Ramos (cell line): ENCODE data around the gene COQ9.
"Not testable (repeated sequence)": the region's sequence is repeated elsewhere in the genome, so short reads cannot be mapped to it uniquely, and the experiment has no call there.

Source experiments
- in situ Hi-C: fragments of 300-500 bp; cut with MboI; formaldehyde crosslinking; loops from one replicate; pipeline ENCODE4 v1.14.3; 2022; ENCODE audit warnings: low sequenced_read_pairs; ENCODE audit not compliant: unreplicated experiment

Gene COQ9

GRCh38 chr16:57424583-57424982, 22.7 kb upstream of the COQ9 start:
- in situ Hi-C loops, result loop anchor here (5.0 kb wide), 1 partner anchor 93 kb away; no protein-coding TSS in a partner anchor

GRCh38 chr16:57426356-57426755, 20.9 kb upstream of the COQ9 start:
- in situ Hi-C loops, result no loop called here

GRCh38 chr16:57427307-57427706, 20.0 kb upstream of the COQ9 start:
- in situ Hi-C loops, result no loop called here

GRCh38 chr16:57427824-57428223, 19.5 kb upstream of the COQ9 start:
- in situ Hi-C loops, result no loop called here

GRCh38 chr16:57430955-57431354, 16.3 kb upstream of the COQ9 start:
- in situ Hi-C loops, result no loop called here

- in situ Hi-C loops, result no loop called here
Observed at GRCh38 chr16:57432505-57432904, 14.8 kb upstream of the COQ9 start.

GRCh38 chr16:57432989-57433388, 14.3 kb upstream of the COQ9 start:
- in situ Hi-C loops, result no loop called here

GRCh38 chr16:57434003-57434402, 13.3 kb upstream of the COQ9 start:
- in situ Hi-C loops, result no loop called here

GRCh38 chr16:57435838-57436237, 11.4 kb upstream of the COQ9 start:
- in situ Hi-C loops, result no loop called here

- in situ Hi-C loops, result not testable (repeated sequence)
Observed at GRCh38 chr16:57439947-57440346, 7.3 kb upstream of the COQ9 start.

- in situ Hi-C loops, result not testable (repeated sequence)
Observed at GRCh38 chr16:57440551-57440950, 6.7 kb upstream of the COQ9 start.

- in situ Hi-C loops, result no loop called here
Observed at GRCh38 chr16:57444711-57445110, 2.6 kb upstream of the COQ9 start.

GRCh38 chr16:57445510-57445909, 1.8 kb upstream of the COQ9 start:
- in situ Hi-C loops, result no loop called here

GRCh38 chr16:57446531-57447185, 621 bp upstream of the COQ9 start:
- in situ Hi-C loops, result no loop called here

GRCh38 chr16:57452021-57452420, 4.7 kb downstream of the COQ9 start:
- in situ Hi-C loops, result no loop called here

- in situ Hi-C loops, result no loop called here
Observed at GRCh38 chr16:57462209-57462977, 15.1 kb downstream of the COQ9 start, which contains the start of gene POLR2C. TSS of gene POLR2C (plus strand) at chr16:57462679. CDS start at chr16:57462725, 46 bp downstream.

- in situ Hi-C loops, result no loop called here
Observed at GRCh38 chr16:57462978-57463362, 15.7 kb downstream of the COQ9 start.

- in situ Hi-C loops, result no loop called here
Observed at GRCh38 chr16:57464523-57464922, 17.2 kb downstream of the COQ9 start.

- in situ Hi-C loops, result no loop called here
Observed at GRCh38 chr16:57468346-57468745, 21.1 kb downstream of the COQ9 start.

GRCh38 chr16:57469046-57469445, 21.8 kb downstream of the COQ9 start:
- in situ Hi-C loops, result no loop called here

GRCh38 chr16:57469917-57470470, 22.7 kb downstream of the COQ9 start:
- in situ Hi-C loops, result no loop called here
